Liver (tissue), 9 donors: ENCODE measurements around the gene TDO2. TPM values are rescaled to one million over a fixed set of nuclear protein-coding genes. Genes with fewer than 3 reads are reported as not detected.

ENCODE experiments used
- DNase-seq: peaks from one replicate; pipeline ENCODE4 v3.0.0-alpha.2; 2017; ENCODE audit warnings: low spot score
- H3K27ac ChIP-seq, 2 donors: one replicate each; pipeline ENCODE4 v1.7.0; 2013; ENCODE audit warnings: inconsistent platforms in 2 of 2, low read length in 2 of 2, control low read depth in 1 of 2, low read depth in 1 of 2, mild to moderate bottlenecking in 1 of 2
- H3K27me3 ChIP-seq, 4 donors: one replicate each; pipeline versions ENCODE4 v1.6.1 to v1.7.0; 2013; ENCODE audit warnings: low read length in 3 of 4, inconsistent platforms in 1 of 4, mild to moderate bottlenecking in 1 of 4, moderate library complexity in 1 of 4; ENCODE audit not compliant: control insufficient read depth in 4 of 4, insufficient read depth in 4 of 4
- H3K36me3 ChIP-seq, 4 donors: one replicate each; pipeline versions ENCODE4 v1.6.1 to v1.7.0; 2013; ENCODE audit warnings: low read length in 3 of 4, mild to moderate bottlenecking in 3 of 4, low read depth in 1 of 4, moderate library complexity in 1 of 4; ENCODE audit not compliant: control insufficient read depth in 4 of 4, insufficient read depth in 3 of 4
- H3K4me1 ChIP-seq, 4 donors: one replicate each; pipeline versions ENCODE4 v1.6.1 to v1.7.0; 2013; ENCODE audit warnings: low read length in 3 of 4, mild to moderate bottlenecking in 3 of 4, moderate library complexity in 1 of 4; ENCODE audit not compliant: control insufficient read depth in 4 of 4, insufficient read depth in 4 of 4
- H3K4me3 ChIP-seq, 3 donors: one replicate each; pipeline versions ENCODE4 v1.6.1 to v1.7.0; 2013; ENCODE audit warnings: low read length in 3 of 3, control low read depth in 1 of 3, low read depth in 1 of 3, mild to moderate bottlenecking in 1 of 3
- H3K9ac ChIP-seq, 2 donors: one replicate each; pipeline ENCODE4 v1.7.0; 2013; ENCODE audit warnings: low read length in 2 of 2, mild to moderate bottlenecking in 2 of 2, moderate library complexity in 2 of 2, control low read depth in 1 of 2, low read depth in 1 of 2
- H3K9me3 ChIP-seq, 4 donors: one replicate each; pipeline versions ENCODE4 v1.6.1 to v1.7.0; 2013; ENCODE audit warnings: low read length in 3 of 4; ENCODE audit not compliant: control insufficient read depth in 4 of 4
- EGR1 ChIP-seq, 2 donors: IDR thresholded peaks; 2 replicates each; pipeline ENCODE4 v1.6.1; 2016 to 2018; ENCODE audit warnings: antibody characterized with exemption in 2 of 2, low read depth in 2 of 2
- FOXA1 ChIP-seq: IDR thresholded peaks from 2 replicates; pipeline ENCODE4 v1.6.1; 2016; ENCODE audit warnings: antibody characterized with exemption
- FOXA2 ChIP-seq: IDR thresholded peaks from 2 replicates; pipeline ENCODE4 v1.6.1; 2016; ENCODE audit warnings: antibody characterized with exemption
- GABPA ChIP-seq, 2 donors: IDR thresholded peaks in 1 of 2; conservative IDR thresholded peaks in 1 of 2; 2 replicates each; pipeline ENCODE4 v1.6.1; 2016; ENCODE audit warnings: antibody characterized with exemption in 2 of 2, mild to moderate bottlenecking in 1 of 2, moderate library complexity in 1 of 2
- HNF4A ChIP-seq, 2 donors: conservative IDR thresholded peaks; 2 replicates each; pipeline ENCODE4 v1.6.1; 2016; ENCODE audit warnings: antibody characterized with exemption in 2 of 2, mild to moderate bottlenecking in 2 of 2
- HNF4G ChIP-seq: IDR thresholded peaks from 2 replicates; pipeline ENCODE4 v1.6.1; 2016; ENCODE audit warnings: antibody characterized with exemption
- JUND ChIP-seq, 2 donors: IDR thresholded peaks; 2 replicates each; pipeline ENCODE4 v1.6.1; 2016; ENCODE audit warnings: antibody characterized with exemption in 2 of 2
- NR2F2 ChIP-seq: IDR thresholded peaks from 2 replicates; pipeline ENCODE4 v1.6.1; 2016; ENCODE audit warnings: antibody characterized with exemption
- RAD21 ChIP-seq, 2 donors: IDR thresholded peaks; 2 replicates each; pipeline ENCODE4 v1.6.1; 2016; ENCODE audit warnings: antibody characterized with exemption in 2 of 2, mild to moderate bottlenecking in 2 of 2
- RXRA ChIP-seq, 2 donors: IDR thresholded peaks; 2 replicates each; pipeline ENCODE4 v1.6.1; 2017 to 2018; ENCODE audit warnings: antibody characterized with exemption in 2 of 2, mild to moderate bottlenecking in 1 of 2
- SP1 ChIP-seq: IDR thresholded peaks from 2 replicates; pipeline ENCODE4 v1.6.1; 2018; ENCODE audit warnings: antibody characterized with exemption, mild to moderate bottlenecking
- TAF1 ChIP-seq: conservative IDR thresholded peaks from 2 replicates; pipeline ENCODE4 v1.6.1; 2016; ENCODE audit warnings: antibody characterized with exemption, mild to moderate bottlenecking
- YY1 ChIP-seq: IDR thresholded peaks from 2 replicates; pipeline ENCODE4 v1.6.1; 2016; ENCODE audit warnings: antibody characterized with exemption, mild to moderate bottlenecking
- WGBS: extraction: QIAGEN DNeasy Blood & Tissue Kit; methylation state at CpG from one replicate; pipeline ENCODE4 v1.1.7; 2013; 5-methylcytosine and 5-hydroxymethylcytosine counted together
- polyA plus RNA-seq, 2 donors: library from polyadenylated mRNA; stranded (reverse) in 1 of 2; unstranded in 1 of 2; fragments of 200-250 nt in 1 of 2; fragments of >200 nt in 1 of 2; fragmentation: Nextera tagmentation in 1 of 2; extraction: Ambion mirVana in 1 of 2; gene quantifications; one replicate each; pipeline versions ENCODE4 v1.2.1 to v1.2.3, GENCODE V29; 2013 to 2015
- total RNA-seq, 2 donors: library from RNA; depleted of rRNA; stranded (reverse); fragments of >200 nt; gene quantifications; one replicate each; pipeline ENCODE4 v1.2.3, GENCODE V29; 2014
- TF ChIP-seq, protein P1 (sequence below): IDR thresholded peaks from 2 replicates; pipeline ENCODE4 v1.6.1; 2016; ENCODE audit warnings: antibody characterized with exemption, mild to moderate bottlenecking
- TF ChIP-seq, protein P2 (sequence below): IDR thresholded peaks from 2 replicates; pipeline ENCODE4 v1.6.1; 2016; ENCODE audit warnings: antibody characterized with exemption
- TF ChIP-seq, protein P3 (sequence below): IDR thresholded peaks from 2 replicates; pipeline ENCODE4 v1.6.1; 2016; ENCODE audit warnings: antibody characterized with exemption
- TF ChIP-seq, protein P4 (sequence below): fragments of 150-350 bp; IDR thresholded peaks from 2 replicates; pipeline ENCODE4 v1.5.1; 2017; ENCODE audit warnings: improper control_type of control experiment, low read depth, low read length; ENCODE audit not compliant: missing input control
- TF ChIP-seq, protein P5 (sequence below): IDR thresholded peaks from 2 replicates; pipeline ENCODE4 v1.6.1; 2016; ENCODE audit warnings: antibody characterized with exemption
- donor health status: healthy.
- donor health status: healthy.
- donor health status: healthy.
- donor health status: healthy.
- donor health status: healthy.

Gene TDO2
- total and polyA plus RNA-seq, 4 donors: 163 to 1,057 (median 533) TPM

DNA sequence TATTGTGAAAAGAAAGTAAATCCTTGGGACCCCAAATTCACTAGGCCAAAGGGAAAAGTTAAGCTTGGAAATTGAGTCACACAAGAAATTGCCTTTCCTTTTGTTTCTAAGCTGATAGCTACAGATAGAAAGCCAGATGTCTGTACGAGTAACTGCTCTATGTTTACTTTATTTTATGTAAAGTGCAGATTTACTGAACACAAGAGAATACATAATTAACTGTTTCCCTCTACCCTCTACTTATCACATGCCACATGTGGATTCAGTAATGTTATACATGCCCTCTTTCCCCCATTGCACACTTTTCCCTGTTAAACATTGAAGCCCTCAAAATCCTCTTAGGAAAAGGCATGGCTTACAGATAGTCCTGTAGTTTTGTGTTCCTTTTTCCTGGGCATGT lies 16.5 kb upstream of the TDO2 start:
- peaks cover 6 to 55% (median 40%) of the 10 kb centered on the region in 4 donors for H3K4me1 ChIP-seq
- peak overlapping the region; percentile 23 to 48 for H3K27ac ChIP-seq
- H3K9me3 ChIP-seq: no peaks in the 10 kb centered on the region
- TF ChIP-seq, protein P1, sequence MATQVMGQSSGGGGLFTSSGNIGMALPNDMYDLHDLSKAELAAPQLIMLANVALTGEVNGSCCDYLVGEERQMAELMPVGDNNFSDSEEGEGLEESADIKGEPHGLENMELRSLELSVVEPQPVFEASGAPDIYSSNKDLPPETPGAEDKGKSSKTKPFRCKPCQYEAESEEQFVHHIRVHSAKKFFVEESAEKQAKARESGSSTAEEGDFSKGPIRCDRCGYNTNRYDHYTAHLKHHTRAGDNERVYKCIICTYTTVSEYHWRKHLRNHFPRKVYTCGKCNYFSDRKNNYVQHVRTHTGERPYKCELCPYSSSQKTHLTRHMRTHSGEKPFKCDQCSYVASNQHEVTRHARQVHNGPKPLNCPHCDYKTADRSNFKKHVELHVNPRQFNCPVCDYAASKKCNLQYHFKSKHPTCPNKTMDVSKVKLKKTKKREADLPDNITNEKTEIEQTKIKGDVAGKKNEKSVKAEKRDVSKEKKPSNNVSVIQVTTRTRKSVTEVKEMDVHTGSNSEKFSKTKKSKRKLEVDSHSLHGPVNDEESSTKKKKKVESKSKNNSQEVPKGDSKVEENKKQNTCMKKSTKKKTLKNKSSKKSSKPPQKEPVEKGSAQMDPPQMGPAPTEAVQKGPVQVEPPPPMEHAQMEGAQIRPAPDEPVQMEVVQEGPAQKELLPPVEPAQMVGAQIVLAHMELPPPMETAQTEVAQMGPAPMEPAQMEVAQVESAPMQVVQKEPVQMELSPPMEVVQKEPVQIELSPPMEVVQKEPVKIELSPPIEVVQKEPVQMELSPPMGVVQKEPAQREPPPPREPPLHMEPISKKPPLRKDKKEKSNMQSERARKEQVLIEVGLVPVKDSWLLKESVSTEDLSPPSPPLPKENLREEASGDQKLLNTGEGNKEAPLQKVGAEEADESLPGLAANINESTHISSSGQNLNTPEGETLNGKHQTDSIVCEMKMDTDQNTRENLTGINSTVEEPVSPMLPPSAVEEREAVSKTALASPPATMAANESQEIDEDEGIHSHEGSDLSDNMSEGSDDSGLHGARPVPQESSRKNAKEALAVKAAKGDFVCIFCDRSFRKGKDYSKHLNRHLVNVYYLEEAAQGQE: no peak
- TF ChIP-seq RAD21 (IDR thresholded peaks at IDR 0.05): no peak
- TF ChIP-seq GABPA (IDR thresholded peaks at IDR 0.05 in 1 of 2, conservative IDR thresholded peaks at IDR 0.05 in 1 of 2): no peak
- H3K27me3 ChIP-seq: no peaks in the 10 kb centered on the region
- no peaks in the 10 kb centered on the region for H3K36me3 ChIP-seq
- 54% methylated on average over 1 of the region's 1 CpG for WGBS
- no peak overlapping the region for H3K9ac ChIP-seq
- DNase-seq: no peak
- no peak overlapping the region for H3K4me3 ChIP-seq

DNA sequence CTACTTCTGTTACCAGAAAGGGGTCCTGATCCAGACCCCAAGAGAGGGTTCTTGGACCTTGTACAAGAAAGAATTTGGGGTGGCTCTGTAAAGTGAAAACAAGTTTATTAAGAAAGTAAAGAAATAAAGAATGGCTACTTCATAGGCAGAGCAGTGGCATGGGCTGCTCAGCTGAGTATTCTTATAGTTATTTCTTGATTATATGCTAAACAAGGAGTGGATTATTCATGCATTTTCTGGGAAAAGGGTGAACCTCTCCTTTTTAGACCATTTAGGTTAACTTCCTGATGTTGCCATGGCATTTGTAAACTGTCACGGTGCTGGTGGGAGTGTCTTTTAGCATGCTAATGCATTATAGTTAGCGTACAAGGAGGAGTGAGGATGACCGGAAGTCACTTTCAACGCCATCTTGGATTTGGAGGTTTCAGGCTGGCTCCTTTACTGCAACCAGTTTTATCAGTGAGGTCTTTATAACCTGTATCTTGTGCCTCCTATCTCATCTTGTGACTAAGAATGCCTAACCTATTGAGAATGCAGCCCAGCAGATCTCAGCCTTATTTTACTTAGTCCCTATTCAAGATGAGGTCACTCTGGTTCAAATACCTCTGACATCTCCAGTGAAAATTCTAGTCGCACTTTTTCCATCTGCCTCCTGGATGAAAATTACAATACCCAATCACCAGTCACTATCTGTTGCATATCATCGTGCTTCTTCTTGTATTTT lies 15.5 kb upstream of the TDO2 start:
- H3K4me1 ChIP-seq: peaks cover 3 to 50% (median 33%) of the 10 kb centered on the region in 4 donors
- H3K27ac ChIP-seq: no peak overlapping the region
- no peaks in the 10 kb centered on the region for H3K27me3 ChIP-seq
- WGBS: 64% methylated on average over 6 of the region's 6 CpGs
- no peak overlapping the region for H3K9ac ChIP-seq
- TF ChIP-seq, protein P2, sequence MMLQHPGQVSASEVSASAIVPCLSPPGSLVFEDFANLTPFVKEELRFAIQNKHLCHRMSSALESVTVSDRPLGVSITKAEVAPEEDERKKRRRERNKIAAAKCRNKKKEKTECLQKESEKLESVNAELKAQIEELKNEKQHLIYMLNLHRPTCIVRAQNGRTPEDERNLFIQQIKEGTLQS: no peak
- no peak for TF ChIP-seq HNF4G
- TF ChIP-seq RXRA (IDR thresholded peaks at IDR 0.05): no peak
- TF ChIP-seq FOXA2: no peak
- TF ChIP-seq, protein P3, sequence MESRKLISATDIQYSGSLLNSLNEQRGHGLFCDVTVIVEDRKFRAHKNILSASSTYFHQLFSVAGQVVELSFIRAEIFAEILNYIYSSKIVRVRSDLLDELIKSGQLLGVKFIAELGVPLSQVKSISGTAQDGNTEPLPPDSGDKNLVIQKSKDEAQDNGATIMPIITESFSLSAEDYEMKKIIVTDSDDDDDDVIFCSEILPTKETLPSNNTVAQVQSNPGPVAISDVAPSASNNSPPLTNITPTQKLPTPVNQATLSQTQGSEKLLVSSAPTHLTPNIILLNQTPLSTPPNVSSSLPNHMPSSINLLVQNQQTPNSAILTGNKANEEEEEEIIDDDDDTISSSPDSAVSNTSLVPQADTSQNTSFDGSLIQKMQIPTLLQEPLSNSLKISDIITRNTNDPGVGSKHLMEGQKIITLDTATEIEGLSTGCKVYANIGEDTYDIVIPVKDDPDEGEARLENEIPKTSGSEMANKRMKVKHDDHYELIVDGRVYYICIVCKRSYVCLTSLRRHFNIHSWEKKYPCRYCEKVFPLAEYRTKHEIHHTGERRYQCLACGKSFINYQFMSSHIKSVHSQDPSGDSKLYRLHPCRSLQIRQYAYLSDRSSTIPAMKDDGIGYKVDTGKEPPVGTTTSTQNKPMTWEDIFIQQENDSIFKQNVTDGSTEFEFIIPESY: no peak
- no peak for TF ChIP-seq SP1
- TF ChIP-seq FOXA1: no peak
- no peak for TF ChIP-seq NR2F2
- TF ChIP-seq JUND (IDR thresholded peaks at IDR 0.05): no peak
- TF ChIP-seq GABPA (IDR thresholded peaks at IDR 0.05 in 1 of 2, conservative IDR thresholded peaks at IDR 0.05 in 1 of 2): no peak
- no peak for TF ChIP-seq HNF4A (conservative IDR thresholded peaks at IDR 0.05)
- TF ChIP-seq YY1: no peak
- TF ChIP-seq TAF1: no peak
- no peak for TF ChIP-seq RAD21 (IDR thresholded peaks at IDR 0.05)
- TF ChIP-seq EGR1 (IDR thresholded peaks at IDR 0.05; ENCODE audit: low read depth in 2 of 2): no peak
- TF ChIP-seq, protein P4, sequence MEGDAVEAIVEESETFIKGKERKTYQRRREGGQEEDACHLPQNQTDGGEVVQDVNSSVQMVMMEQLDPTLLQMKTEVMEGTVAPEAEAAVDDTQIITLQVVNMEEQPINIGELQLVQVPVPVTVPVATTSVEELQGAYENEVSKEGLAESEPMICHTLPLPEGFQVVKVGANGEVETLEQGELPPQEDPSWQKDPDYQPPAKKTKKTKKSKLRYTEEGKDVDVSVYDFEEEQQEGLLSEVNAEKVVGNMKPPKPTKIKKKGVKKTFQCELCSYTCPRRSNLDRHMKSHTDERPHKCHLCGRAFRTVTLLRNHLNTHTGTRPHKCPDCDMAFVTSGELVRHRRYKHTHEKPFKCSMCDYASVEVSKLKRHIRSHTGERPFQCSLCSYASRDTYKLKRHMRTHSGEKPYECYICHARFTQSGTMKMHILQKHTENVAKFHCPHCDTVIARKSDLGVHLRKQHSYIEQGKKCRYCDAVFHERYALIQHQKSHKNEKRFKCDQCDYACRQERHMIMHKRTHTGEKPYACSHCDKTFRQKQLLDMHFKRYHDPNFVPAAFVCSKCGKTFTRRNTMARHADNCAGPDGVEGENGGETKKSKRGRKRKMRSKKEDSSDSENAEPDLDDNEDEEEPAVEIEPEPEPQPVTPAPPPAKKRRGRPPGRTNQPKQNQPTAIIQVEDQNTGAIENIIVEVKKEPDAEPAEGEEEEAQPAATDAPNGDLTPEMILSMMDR: no peak
- TF ChIP-seq, protein P1: no peak
- TF ChIP-seq, protein P5, sequence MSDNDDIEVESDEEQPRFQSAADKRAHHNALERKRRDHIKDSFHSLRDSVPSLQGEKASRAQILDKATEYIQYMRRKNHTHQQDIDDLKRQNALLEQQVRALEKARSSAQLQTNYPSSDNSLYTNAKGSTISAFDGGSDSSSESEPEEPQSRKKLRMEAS: no peak
- no peaks in the 10 kb centered on the region for H3K9me3 ChIP-seq
- H3K36me3 ChIP-seq: no peaks in the 10 kb centered on the region
- no peak overlapping the region for H3K4me3 ChIP-seq
- no peak for DNase-seq
